Nephron progenitor cell (in vitro differentiated cells): ENCODE data around the gene CECR2.
"Not testable (repeated sequence)": the region's sequence is repeated elsewhere in the genome, so short reads cannot be mapped to it uniquely, and the experiment has no call there.

Source experiments
- DNase-seq: peaks from one replicate; pipeline ENCODE4 v3.0.0; 2021
- H3K27ac Mint-ChIP-seq: 2 replicates; pipeline ENCODE4 v1.8.0; 2021; ENCODE audit warnings: mild to moderate bottlenecking, moderate library complexity, mixed read lengths
- H3K27me3 Mint-ChIP-seq: 2 replicates; pipeline ENCODE4 v1.8.0; 2021; ENCODE audit warnings: mild to moderate bottlenecking, low read depth, mixed read lengths; ENCODE audit not compliant: poor library complexity
- H3K36me3 Mint-ChIP-seq: 2 replicates; pipeline ENCODE4 v1.8.0; 2021; ENCODE audit warnings: low read depth, mixed read lengths
- H3K4me1 Mint-ChIP-seq: 2 replicates; pipeline ENCODE4 v1.8.0; 2021; ENCODE audit warnings: mixed read lengths
- H3K4me3 Mint-ChIP-seq: 2 replicates; pipeline ENCODE4 v1.8.0; 2021; ENCODE audit warnings: mild to moderate bottlenecking, moderate library complexity, mixed read lengths
- H3K9me3 Mint-ChIP-seq: 2 replicates; pipeline ENCODE4 v1.8.0; 2021; ENCODE audit warnings: mild to moderate bottlenecking, moderate library complexity, mixed read lengths
- TF ChIP-seq, protein P1 (sequence below): fragments of 200-600 bp; sonication (generic); IDR thresholded peaks from 2 replicates; pipeline ENCODE4 v1.5.0; 2021; ENCODE audit warnings: antibody characterized with exemption

The CECR2 gene

DNA sequence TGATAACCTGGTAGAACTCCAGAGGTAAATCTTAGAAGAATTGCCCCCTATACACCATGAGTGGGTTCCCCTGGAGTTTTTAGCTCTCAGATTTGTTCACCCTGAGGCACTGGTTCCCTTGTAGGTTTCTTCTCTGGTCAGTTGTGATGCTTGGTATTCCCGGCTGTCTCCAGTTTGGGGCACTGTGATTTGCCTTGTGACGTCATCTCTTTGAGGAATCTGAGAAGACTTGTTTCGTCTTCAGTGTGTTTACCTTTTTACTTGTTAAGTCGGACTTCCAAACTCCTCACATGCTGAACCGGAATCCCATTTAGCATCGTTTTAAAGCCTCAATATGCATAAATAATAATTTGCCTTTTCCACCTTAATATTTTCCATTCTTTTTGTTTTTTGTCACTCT is 54.4 kb downstream of the CECR2 start:
- TF ChIP-seq, protein P1, sequence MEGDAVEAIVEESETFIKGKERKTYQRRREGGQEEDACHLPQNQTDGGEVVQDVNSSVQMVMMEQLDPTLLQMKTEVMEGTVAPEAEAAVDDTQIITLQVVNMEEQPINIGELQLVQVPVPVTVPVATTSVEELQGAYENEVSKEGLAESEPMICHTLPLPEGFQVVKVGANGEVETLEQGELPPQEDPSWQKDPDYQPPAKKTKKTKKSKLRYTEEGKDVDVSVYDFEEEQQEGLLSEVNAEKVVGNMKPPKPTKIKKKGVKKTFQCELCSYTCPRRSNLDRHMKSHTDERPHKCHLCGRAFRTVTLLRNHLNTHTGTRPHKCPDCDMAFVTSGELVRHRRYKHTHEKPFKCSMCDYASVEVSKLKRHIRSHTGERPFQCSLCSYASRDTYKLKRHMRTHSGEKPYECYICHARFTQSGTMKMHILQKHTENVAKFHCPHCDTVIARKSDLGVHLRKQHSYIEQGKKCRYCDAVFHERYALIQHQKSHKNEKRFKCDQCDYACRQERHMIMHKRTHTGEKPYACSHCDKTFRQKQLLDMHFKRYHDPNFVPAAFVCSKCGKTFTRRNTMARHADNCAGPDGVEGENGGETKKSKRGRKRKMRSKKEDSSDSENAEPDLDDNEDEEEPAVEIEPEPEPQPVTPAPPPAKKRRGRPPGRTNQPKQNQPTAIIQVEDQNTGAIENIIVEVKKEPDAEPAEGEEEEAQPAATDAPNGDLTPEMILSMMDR = no peak
- DNase-seq = no peak
- peaks cover 79% of the 10 kb centered on the region for H3K36me3 Mint-ChIP-seq
- H3K27ac Mint-ChIP-seq = peak overlapping the region; percentile 78
- H3K4me3 Mint-ChIP-seq = no peak overlapping the region
- H3K4me1 Mint-ChIP-seq = peaks cover 37% of the 10 kb centered on the region
- peaks cover 42% of the 10 kb centered on the region for H3K9me3 Mint-ChIP-seq
- no peaks in the 10 kb centered on the region for H3K27me3 Mint-ChIP-seq

DNA sequence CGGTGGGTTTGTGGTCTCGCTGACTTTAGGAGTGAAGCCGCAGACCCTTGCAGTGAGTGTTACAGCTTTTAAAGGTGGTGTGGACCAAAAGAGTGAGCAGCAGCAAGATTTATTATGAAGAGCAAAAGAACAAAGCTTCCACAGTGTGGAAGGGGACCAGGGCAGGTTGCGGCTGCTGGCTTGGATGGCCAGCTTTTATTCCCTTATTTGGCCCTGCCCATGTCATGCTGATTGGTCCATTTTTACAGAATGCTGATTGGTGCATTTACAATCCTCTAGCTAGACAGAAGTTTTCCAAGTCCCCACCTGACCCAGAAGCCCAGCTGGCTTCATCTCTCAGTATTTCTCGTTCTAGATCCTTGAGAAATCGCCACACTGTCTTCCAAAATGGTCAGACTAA is 58.3 kb downstream of the CECR2 start:
- H3K4me3 Mint-ChIP-seq, DNase-seq, H3K27me3 Mint-ChIP-seq, H3K27ac Mint-ChIP-seq: not testable (repeated sequence)
- peaks cover 50% of the 10 kb centered on the region for H3K36me3 Mint-ChIP-seq
- peaks cover 48% of the 10 kb centered on the region for H3K4me1 Mint-ChIP-seq
- peaks cover 32% of the 10 kb centered on the region for H3K9me3 Mint-ChIP-seq

DNA sequence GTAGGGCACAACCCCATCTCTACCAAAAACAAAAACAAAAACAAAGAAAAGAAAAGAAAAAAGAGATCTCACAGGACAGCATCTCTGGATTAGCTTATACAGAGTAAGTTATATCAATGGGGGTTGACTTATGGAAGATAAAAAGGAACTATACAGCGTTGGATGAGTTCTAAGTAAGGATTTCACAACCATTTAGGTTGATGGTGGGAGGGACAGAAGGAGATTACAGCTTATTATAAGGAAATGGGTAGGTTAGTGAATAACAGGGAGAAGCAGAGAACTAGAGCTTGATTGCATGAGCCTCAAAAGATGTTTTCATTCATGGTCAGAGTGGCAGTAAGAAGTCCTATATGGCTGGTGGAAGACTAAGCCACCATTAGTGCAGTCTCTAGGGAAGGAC is 60.3 kb downstream of the CECR2 start:
- H3K36me3 Mint-ChIP-seq = peaks cover 39% of the 10 kb centered on the region
- peaks cover 54% of the 10 kb centered on the region for H3K4me1 Mint-ChIP-seq
- TF ChIP-seq, protein P1 = no peak
- H3K9me3 Mint-ChIP-seq = peaks cover 32% of the 10 kb centered on the region
- no peak for DNase-seq
- H3K27me3 Mint-ChIP-seq = no peaks in the 10 kb centered on the region
- H3K27ac Mint-ChIP-seq = peak overlapping the region; percentile 0
- H3K4me3 Mint-ChIP-seq = no peak overlapping the region

DNA sequence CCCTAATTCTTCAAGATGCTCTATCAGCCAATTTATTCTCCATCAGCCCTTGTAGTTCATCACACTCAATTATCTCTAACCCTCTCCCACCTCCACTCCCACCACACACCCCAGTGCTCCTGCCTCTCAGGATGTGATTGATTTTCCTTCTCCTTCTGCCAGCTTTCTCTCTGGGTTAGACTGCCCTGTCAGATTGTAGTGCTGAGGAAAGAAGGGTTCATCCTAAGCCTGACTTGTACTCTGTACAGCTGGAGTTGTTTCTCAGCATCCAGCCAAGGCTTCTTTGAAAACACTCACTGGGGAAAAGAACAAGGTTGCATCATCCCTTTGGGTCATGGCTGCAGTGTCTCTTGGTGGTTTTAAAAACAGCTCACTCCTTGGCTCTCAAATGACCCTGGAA is 61.2 kb downstream of the CECR2 start:
- DNase-seq = no peak
- Mint-ChIP-seq H3K27me3 (no peaks in the 10 kb centered on the region), H3K36me3 (peaks cover 30% of the 10 kb centered on the region), H3K27ac (peak overlapping the region; percentile 34), H3K9me3 (peaks cover 28% of the 10 kb centered on the region), H3K4me1 (peaks cover 63% of the 10 kb centered on the region), H3K4me3 (no peak overlapping the region)
- TF ChIP-seq, protein P1 = no peak

DNA sequence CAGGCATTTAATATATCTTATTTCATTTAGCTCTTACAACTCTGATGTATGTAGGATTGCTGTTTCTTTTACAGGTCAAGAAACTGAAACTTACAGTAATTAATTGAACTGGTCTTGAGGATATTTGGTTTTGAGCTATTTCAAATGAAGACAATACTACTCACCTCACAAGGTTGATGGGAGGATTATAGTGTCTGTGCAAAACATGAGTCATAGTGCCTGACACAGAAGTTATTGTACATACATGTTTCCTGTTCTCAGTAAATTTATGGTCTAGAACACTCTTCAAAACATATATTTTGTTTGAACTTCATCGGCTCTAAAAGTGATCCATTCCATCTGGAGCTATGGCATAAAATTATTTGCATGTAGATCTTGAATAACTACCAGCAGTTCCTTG is 61.9 kb downstream of the CECR2 start:
- H3K9me3 Mint-ChIP-seq = peaks cover 20% of the 10 kb centered on the region
- peaks cover 70% of the 10 kb centered on the region for H3K4me1 Mint-ChIP-seq
- no peak for DNase-seq
- peak overlapping the region; percentile 43 for H3K27ac Mint-ChIP-seq
- H3K27me3 Mint-ChIP-seq = no peaks in the 10 kb centered on the region
- H3K36me3 Mint-ChIP-seq = peaks cover 22% of the 10 kb centered on the region
- TF ChIP-seq, protein P1 = no peak
- H3K4me3 Mint-ChIP-seq = no peak overlapping the region

DNA sequence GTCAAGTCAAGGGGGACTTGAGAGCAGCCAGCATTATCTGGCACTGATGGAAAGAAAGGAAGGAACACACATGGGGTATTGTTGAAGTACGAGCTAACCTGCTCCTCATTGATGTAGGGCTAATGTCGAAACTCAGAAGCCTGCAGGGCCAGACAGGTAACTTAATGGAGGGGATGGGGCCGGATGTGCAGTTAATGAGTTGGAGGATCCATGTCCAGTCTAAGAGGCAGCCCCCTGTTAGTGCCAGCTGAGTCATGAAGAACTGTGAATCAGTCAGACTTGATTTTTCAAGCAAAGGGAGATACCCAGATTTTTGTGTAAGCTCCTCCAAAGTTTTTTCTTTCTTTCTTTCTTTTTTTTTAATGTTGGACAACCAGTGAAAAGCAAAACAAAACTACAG is 65.6 kb downstream of the CECR2 start:
- Mint-ChIP-seq H3K4me3 (peak overlapping the region; percentile 44), H3K27ac (peak overlapping the region; percentile 73), H3K36me3 (no peaks in the 10 kb centered on the region), H3K4me1 (peaks cover 95% of the 10 kb centered on the region), H3K9me3 (no peaks in the 10 kb centered on the region), H3K27me3 (no peaks in the 10 kb centered on the region)
- no peak for DNase-seq
- TF ChIP-seq, protein P1 = no peak
